ENCODE measurements around the gene RCAN3. TPM values are rescaled to one million over a fixed set of nuclear protein-coding genes. Genes with fewer than 3 reads are reported as not detected.
"Not testable (repeated sequence)": the region's sequence is repeated elsewhere in the genome, so short reads cannot be mapped to it uniquely, and the experiment has no call there.

Gene RCAN3
- total and polyA plus RNA-seq, 8 donors, result 2.9 to 52.0 (median 8.7) TPM

- intact Hi-C loops (cut with DNase I; ENCODE audit: low total_unique reads), result no loop called here
- Histone ChIP-seq H3K27me3 (no peaks in the 10 kb centered on the region), H3K4me1 (peaks cover 14 to 54% (median 34%) of the 10 kb centered on the region in 4 donors), H3K9me3 (no peaks in the 10 kb centered on the region), H3K36me3 (no peaks in the 10 kb centered on the region), H3K4me3 (no peak overlapping the region), H3K27ac (peak overlapping the region; percentile 20 to 81 (median 56))
- TF ChIP-seq, protein P1, sequence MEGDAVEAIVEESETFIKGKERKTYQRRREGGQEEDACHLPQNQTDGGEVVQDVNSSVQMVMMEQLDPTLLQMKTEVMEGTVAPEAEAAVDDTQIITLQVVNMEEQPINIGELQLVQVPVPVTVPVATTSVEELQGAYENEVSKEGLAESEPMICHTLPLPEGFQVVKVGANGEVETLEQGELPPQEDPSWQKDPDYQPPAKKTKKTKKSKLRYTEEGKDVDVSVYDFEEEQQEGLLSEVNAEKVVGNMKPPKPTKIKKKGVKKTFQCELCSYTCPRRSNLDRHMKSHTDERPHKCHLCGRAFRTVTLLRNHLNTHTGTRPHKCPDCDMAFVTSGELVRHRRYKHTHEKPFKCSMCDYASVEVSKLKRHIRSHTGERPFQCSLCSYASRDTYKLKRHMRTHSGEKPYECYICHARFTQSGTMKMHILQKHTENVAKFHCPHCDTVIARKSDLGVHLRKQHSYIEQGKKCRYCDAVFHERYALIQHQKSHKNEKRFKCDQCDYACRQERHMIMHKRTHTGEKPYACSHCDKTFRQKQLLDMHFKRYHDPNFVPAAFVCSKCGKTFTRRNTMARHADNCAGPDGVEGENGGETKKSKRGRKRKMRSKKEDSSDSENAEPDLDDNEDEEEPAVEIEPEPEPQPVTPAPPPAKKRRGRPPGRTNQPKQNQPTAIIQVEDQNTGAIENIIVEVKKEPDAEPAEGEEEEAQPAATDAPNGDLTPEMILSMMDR (IDR thresholded peaks at IDR 0.05), result no peak
- TF ChIP-seq EP300 (IDR thresholded peaks at IDR 0.05), result no peak
- no peak for TF ChIP-seq POLR2A (IDR thresholded peaks at IDR 0.05)
- TF ChIP-seq POLR2AphosphoS5 (IDR thresholded peaks at IDR 0.05), result no peak
- WGBS, 5 donors, result 54 to 68% (median 63%) methylated on average over 5 of the region's 5 CpGs
- peak in 1 of 2 donors; percentile 73 for DNase-seq
Observed at GRCh38 chr1:24507405-24507804, 4.8 kb downstream of the RCAN3 start.

DNA sequence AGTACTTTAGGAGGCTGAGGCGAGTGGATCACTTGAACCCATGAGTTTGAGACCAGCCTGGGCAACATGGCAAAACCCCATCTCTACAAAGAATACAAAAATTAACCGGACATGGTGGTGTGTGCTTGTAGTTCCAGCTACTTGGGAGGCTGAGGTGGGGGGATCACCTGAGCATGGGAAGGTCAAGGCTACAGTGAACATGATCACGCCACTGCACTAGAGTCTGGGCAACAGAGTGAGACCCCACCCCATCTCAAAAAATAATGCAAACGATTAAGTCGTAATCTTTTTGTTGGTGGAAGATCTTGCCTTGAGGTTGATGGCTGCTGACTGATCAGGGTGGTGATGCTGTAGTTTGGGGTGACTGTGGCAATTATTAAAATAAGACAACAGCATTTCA is 6.3 kb downstream of the RCAN3 start:
- WGBS, 5 donors, result 96 to 98% (median 98%) methylated on average over 5 of the region's 5 CpGs
- intact Hi-C loops (cut with DNase I; ENCODE audit: low total_unique reads), result no loop called here

GRCh38 chr1:24513706-24514105 is 11.1 kb downstream of the RCAN3 start:
- Histone ChIP-seq H3K9me3 (no peaks in the 10 kb centered on the region), H3K36me3 (peaks cover 0 to 23% (median 9%) of the 10 kb centered on the region in 4 donors), H3K27me3 (no peaks in the 10 kb centered on the region), H3K4me1 (peaks cover 0 to 3% (median 0%) of the 10 kb centered on the region in 4 donors), H3K4me3 (no peak overlapping the region), H3K27ac (no peak overlapping the region)
- no peak for DNase-seq
- TF ChIP-seq, protein P1 (IDR thresholded peaks at IDR 0.05), result no peak
- TF ChIP-seq POLR2AphosphoS5 (IDR thresholded peaks at IDR 0.05) (no peak), POLR2A (IDR thresholded peaks at IDR 0.05) (no peak), EP300 (IDR thresholded peaks at IDR 0.05) (no peak)
- WGBS, 5 donors, result 63 to 68% (median 66%) methylated on average over 2 of the region's 2 CpGs
- intact Hi-C loops (cut with DNase I; ENCODE audit: low total_unique reads), result no loop called here

More for the DNA sequence above, 6.3 kb downstream of the RCAN3 start:
- H3K9me3 ChIP-seq, result no peaks in the 10 kb centered on the region
- H3K4me3 ChIP-seq, result no peak overlapping the region
- H3K27ac ChIP-seq, result peak overlapping the region in 3 of 5 donors; percentile 50 to 56 (median 56)
- no peaks in the 10 kb centered on the region for H3K36me3 ChIP-seq
- peaks cover 14 to 47% (median 30%) of the 10 kb centered on the region in 4 donors for H3K4me1 ChIP-seq
- H3K27me3 ChIP-seq, result no peaks in the 10 kb centered on the region
- no peak for DNase-seq
- TF ChIP-seq POLR2A (IDR thresholded peaks at IDR 0.05) (no peak), POLR2AphosphoS5 (IDR thresholded peaks at IDR 0.05) (no peak)
- TF ChIP-seq, protein P1 (IDR thresholded peaks at IDR 0.05), result no peak

DNA sequence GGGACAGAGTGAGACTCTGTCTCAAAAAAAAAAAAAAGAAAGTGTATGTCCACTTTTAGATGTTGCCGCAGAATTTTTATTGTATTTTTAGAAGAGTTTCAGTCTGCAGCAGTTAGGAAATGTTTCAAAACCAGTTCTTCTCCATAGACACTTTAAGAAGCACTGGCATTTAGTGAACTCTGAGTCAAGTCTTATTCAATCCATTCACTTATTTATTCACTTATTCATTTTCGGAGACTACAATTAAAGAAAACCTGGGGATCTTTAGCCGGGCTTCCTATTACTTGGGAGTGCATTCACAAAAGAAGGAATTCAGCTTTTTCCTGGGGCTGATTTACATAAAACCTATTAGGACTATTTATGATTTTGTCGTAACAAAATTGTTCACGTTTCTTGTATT is 12.3 kb downstream of the RCAN3 start:
- intact Hi-C loops (cut with DNase I; ENCODE audit: low total_unique reads), result no loop called here
- no peak for DNase-seq
- H3K27ac ChIP-seq, result no peak overlapping the region

DNA sequence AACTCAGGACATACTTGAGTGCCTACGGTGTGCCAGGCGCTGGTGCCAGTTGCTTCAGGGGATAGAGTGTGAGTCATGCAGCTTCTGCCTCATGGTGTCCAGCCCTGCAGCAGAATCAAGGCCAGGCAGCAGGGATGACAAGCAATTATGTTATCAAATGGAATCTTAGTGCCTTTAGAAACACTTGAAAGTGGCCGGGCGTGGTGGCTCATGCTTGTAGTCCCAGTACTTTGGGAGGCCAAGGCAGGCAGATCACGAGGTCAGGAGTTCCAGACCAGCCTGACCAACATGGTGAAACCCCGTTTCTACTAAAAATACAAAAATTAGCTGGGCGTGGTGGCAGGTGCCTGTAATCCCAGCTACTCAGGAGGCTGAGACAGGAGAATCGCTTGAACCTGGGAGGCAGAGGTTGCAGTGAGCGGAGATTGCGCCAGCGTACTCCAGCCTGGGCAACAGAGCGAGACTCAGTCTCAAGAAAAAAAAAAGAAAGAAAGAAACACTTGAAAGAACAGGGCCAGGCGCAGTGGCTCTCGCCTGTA is 13.1 kb downstream of the RCAN3 start:
- intact Hi-C loops (cut with DNase I; ENCODE audit: low total_unique reads), result not testable (repeated sequence)

More for the DNA sequence above, 12.3 kb downstream of the RCAN3 start:
- Histone ChIP-seq H3K27me3 (no peaks in the 10 kb centered on the region), H3K4me1 (no peaks in the 10 kb centered on the region), H3K36me3 (peaks cover 0 to 31% (median 9%) of the 10 kb centered on the region in 4 donors), H3K9me3 (no peaks in the 10 kb centered on the region), H3K4me3 (no peak overlapping the region)
- WGBS, 5 donors, result 91 to 94% (median 94%) methylated on average over 5 of the region's 5 CpGs
- TF ChIP-seq POLR2AphosphoS5 (IDR thresholded peaks at IDR 0.05) (no peak), POLR2A (IDR thresholded peaks at IDR 0.05) (no peak), EP300 (IDR thresholded peaks at IDR 0.05) (no peak)
- TF ChIP-seq, protein P1 (IDR thresholded peaks at IDR 0.05), result no peak

More for the DNA sequence above, 13.1 kb downstream of the RCAN3 start:
- not testable (repeated sequence) for H3K9me3 ChIP-seq, H3K27me3 ChIP-seq, H3K27ac ChIP-seq, DNase-seq, H3K4me3 ChIP-seq, H3K4me1 ChIP-seq
- 85 to 94% (median 93%) methylated on average over 14 of the region's 14 CpGs for WGBS, 5 donors
- H3K36me3 ChIP-seq, result peaks cover 0 to 35% (median 10%) of the 10 kb centered on the region in 4 donors
